Measurements from ENCODE around the gene ITGB3.

ITGB3 gene

DNA sequence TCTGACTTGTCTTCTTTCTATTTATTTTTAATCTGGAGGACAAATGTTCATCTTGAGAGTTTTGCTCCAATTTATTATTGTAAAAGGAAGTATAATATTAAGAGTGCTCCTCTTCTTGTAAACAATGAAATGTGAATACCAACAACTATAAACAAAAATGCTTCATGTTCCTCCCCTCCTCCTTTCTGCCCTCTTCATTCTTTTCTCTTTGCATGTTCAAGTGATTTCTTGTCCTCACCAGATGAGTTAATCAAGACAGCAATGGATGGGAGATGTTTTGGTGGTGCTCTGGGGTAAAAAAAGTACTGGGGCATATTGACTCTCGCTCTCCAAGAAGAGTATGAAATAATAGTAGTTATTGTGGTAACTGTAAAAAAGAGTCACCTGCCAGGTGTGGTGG is 24.3 kb downstream of the ITGB3 start:
- no peak for DNase-seq

DNA sequence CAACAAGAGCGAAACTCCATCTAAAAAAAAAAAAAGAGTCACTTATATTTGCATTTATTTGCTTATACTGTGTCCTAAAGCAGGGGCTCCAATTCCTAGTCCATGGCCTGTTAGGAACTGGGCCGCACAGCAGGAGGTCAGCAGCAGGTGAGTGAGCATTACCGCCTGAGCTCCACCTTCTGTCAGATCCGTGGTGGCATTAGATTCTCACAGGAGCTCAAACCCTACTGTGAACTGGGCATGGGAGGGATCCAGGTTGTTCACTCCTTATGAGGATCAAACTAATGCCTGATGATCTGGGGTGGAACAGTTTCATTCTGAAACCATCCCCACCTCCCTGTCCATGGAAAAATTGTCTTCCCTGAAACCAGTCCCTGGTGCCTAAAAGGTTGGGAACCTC is 24.9 kb downstream of the ITGB3 start:
- DNase-seq, result no peak

DNA sequence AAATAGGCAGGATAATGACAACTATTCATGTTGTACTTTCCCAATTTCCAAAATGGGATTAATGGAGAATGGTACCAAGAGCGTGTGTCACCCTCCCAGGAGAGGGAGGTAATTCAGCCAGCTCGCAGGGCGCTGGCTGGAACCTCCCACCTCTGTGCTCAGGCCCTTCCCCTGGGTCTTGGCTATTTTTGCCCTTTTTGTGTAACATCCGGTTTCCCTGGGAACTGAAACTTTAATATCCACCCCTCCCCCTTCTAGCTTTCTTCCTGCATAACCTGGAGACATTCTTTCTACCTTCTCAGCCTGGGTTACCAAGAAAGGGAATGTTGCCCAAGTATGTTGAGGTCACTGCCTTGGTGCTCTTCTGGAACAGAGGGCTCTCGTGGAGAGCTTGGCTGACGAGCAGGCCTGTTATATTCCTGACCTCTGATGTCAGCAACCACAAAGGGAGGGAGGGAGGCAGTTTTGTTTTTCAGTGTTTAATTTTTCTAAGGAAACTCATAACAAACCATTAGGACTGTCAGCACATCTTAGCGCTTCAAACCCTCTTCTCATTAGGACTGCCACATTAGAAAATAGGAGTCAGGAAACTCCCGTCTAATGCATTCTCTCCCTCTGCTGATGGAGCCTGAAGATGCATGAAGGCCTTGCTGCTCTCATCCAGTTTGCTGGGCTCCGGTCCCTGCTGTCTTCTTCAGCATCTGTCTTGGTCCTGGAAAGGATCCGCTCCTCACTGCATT is 25.6 kb downstream of the ITGB3 start:
- no peak for DNase-seq

DNA sequence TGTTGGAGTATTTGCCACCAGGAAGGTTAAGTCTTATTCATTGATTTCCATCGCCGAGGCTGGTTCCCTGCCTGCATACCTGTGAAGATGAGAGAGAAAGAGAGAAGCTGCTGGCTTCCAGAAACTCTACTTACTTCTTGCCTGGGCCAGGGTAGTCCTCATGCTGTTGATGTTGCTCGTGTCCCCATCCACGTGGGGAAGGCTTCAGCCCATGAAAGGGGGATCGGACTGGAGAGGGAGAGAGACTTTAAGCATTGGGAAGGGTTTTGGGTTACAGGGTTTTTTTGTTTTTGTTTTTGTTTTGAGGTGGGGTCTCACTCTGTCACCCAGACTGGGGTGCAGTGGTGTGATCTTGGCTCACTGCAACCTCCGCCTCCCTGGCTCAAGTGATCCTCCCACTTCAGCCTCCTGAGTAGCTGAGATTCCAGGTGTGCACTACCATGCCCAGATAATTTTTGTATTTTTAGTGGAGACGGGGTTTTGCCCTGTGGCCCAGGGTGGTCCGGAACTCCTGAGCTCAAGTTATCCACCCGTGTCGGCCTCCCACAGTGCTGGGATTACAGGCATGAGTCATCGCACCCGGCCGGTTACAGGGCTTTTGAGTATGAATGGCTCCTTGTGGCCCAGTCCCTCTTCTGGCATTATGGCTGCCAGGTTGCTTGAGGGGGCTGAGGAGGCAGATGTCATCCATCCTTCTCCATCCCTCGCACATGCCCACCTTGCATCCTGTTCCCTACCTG is 26.6 kb downstream of the ITGB3 start:
- no peak for DNase-seq

DNA sequence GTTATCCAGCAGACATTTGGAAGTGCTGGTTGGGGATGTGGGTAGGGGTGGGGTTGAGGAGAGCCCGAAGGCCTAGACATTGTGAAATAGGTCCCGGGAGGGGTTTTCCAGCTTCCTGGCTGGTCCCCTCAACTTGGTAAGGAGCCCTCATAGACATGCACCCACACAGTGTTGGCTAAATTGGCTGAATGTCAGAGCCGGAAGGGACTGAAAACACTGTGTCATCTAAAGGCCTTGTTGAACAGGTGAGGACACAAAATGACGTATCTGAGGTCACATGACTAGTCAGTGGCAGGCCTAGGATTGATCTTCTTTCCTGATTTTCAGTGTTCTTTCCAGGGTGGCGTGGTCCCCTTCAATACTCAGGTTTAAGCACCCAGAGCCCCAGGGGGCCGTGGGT is 27.6 kb downstream of the ITGB3 start:
- no peak for DNase-seq

DNA sequence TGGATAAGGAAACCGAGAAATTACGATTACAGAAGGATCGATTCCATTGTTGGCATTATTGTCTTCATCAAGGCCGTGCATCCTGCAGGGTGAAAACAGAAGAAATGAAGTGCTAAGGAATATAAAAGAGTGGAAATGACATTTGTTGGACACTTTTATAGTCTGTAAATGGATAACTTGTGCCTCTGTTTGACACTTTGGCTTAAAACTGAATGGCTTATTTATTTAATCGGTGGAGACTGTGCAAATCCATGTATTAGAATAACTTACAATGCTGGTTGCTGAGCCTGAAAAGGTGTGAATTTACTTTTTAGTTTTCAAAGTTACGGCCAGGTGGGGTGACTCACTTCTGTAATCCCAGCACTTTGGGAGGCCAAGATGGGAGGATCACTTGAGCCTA is 31.4 kb downstream of the ITGB3 start:
- DNase-seq, result no peak

DNA sequence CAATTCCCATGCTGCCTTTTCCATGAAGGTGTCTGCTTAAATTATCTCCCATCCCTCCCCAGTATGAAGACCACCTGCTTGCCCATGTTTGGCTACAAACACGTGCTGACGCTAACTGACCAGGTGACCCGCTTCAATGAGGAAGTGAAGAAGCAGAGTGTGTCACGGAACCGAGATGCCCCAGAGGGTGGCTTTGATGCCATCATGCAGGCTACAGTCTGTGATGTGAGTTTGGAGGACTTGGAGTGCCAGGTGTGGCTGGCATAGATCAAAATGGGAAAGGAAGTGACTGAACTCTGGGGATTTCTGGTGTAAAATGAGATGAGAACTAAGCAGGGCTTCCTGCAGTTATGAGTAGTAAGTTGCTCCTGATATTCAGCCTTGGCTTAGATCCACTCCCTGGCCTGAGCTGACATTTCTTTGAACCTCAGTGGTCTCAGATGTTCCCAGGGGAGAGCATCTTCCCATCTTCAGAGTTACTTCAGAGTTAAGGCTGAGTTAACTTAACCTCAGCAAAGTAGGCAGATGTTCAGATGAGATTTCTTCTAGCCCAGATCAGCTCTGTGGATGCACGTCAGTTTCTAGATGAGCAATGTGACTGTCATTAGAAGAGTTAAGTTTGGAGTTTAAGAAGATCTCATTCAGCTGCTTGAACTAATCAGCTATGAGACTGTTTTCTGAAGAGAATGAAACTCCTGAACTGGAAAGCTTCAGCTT is 32.7 kb downstream of the ITGB3 start:
- no peak for DNase-seq

DNA sequence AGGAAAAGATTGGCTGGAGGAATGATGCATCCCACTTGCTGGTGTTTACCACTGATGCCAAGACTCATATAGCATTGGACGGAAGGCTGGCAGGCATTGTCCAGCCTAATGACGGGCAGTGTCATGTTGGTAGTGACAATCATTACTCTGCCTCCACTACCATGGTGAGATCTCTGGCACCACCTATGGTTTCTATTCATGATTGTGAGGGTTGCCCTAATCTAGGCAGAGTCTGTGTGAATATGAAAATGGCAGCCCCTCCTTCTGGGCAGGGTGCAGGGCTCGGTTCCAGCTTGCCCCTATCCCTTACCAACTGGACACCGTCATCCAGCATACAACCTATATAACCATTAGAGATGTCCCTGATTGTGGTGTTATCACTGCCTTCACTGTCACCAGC is 33.4 kb downstream of the ITGB3 start:
- no peak for DNase-seq

DNA sequence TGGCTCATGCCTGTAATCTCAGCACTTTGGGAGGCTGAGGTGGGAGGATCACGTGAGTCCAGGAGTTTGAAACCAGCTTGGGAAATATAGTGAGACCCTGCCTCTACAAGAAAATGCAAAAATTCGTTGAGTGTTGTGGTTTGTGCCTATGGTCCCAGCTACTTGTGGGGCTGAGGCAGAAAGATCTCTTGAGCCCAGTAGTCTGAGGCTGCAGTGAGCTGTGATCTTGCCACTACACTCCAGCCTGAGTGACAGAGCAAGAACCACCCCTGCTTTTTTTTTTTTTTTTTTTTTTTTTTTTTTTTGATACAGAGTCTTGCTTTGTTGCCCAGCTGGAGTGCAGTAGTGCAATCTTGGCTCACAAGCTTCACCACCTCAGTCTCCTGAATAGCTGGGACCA is 34.0 kb downstream of the ITGB3 start:
- peak; percentile 31 for DNase-seq

DNA sequence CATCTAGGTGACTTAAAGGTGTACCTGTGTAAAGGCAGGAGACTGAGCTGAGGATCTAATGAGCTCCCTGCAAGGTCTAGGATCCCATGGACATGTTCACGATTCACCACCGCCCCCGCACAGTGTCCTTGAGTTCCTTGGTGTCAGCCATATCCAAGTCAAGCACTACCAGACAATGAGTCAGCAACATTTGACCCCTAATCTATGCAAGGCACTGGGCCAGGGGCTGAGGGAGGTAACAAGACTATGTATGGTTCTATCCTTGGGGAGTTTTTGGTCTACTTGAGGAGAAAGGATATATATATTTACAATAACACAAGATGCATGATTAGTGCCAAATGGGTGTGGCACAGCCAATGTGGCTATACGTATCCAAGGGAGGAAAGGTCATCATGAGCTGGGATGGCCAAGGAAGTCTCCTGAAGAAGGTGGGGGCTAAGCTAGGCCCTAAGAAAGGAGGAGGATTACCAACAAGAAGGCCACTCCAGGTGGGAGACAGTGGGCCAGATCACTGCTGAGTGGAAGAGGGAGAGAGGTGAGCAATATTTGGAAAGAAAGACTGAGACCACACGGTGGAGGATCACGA is 35.0 kb downstream of the ITGB3 start:
- peak; percentile 92 for DNase-seq

DNA sequence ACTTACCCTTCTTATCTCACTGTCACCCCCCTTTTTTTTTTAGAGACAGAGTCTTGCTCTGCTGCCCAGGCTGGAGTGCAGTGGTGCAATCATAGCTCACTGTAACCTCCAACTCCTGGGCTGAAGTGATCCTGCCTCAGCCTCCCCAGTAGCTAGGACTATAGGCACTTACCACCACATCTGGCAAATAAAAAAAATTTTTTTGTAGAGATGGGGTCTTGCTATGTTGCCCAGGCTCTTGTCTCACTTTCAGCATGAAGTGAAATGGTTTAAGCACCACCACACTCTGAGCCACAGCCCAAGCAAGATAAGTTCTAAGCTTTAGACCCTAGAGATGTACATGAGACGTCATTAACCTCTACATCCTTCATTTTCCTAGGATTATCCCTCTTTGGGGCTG is 35.7 kb downstream of the ITGB3 start:
- no peak for DNase-seq

DNA sequence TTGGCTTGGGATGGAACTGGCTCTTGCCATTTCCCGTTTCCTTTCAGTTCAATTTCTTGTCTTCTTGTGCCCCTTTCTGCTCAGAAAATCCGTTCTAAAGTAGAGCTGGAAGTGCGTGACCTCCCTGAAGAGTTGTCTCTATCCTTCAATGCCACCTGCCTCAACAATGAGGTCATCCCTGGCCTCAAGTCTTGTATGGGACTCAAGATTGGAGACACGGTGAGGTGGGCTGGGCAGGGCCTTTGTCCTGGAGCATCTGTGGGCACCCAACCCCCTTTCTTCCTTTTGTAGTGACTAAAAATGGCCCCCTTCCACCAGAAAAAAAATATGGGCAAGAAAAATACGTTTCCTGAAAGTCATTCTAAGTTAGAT is 37.2 kb downstream of the ITGB3 start:
- no peak for DNase-seq

DNA sequence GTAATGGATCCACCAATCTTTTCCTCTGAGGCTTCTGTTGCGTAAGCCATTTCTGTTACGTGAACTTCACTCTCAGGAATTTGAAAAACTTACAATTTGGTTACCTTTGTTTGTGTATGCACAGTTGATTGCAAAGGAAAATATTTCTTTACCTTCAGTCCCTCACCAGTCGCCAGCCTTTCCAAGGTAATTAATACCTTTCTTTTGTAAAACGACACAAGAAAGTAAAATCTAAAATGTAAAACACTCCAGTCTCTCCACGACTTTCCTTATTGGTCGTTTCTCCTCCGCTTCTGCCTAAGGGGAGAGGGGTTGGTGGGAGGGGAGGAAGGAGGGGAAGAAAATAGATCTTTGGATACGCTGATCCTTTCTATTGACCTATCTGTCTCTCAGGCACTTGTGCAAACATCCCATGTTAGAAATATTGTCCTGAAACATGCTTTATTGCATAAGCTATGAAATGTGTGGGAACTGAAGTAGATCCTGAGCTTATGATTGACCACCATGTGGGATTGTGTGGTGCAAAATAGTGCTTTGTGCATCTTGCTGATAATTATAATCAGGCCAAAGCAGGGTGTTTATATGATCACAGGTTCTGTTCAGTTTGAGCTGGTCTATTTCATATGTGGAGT is 37.7 kb downstream of the ITGB3 start:
- peak; percentile 83 for DNase-seq

DNA sequence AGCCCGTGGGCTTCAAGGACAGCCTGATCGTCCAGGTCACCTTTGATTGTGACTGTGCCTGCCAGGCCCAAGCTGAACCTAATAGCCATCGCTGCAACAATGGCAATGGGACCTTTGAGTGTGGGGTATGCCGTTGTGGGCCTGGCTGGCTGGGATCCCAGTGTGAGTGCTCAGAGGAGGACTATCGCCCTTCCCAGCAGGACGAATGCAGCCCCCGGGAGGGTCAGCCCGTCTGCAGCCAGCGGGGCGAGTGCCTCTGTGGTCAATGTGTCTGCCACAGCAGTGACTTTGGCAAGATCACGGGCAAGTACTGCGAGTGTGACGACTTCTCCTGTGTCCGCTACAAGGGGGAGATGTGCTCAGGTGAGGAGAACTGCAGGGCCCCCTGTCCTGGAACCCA is 38.6 kb downstream of the ITGB3 start:
- DNase-seq, result no peak

DNA sequence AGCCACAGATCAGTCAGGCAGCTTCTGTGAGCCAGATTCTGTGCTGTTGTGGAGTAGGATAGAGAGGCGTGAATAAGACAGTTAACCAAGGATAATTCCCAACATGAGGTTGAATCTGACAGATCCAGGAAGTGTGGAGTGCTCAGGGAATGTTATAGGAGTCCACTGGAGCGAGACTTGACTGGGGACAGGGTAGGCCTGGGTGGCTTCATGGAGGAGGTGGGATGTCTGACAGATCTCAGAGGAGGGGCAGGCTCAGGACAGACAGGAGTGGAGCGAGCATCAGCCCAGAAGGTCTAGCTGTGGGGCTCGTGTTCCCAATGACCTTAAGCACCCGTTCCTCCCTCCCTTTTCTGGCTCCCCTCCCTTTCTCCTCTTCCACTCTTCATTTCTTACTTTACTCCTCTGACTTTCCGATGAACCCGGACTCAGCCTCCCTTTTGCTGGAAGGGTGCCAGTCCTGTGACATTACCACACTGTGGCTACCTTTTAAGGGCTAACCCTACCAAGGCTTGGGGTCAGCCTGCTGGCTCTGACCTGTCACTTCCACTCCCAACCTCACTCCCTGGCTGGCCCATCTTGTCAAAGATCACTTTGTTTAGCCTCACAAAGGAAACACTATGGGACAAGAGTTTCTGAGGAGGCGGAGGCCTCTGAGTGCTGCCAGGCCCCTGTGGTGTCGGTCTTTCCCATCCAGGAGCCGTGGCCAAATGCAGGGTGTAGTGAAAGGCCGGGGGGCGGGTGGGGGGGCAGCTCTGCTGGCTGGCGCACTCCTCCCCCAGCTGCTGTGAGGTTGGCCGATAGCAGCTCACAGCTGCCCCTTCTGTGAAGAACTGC is 41.6 kb downstream of the ITGB3 start:
- no peak for DNase-seq

DNA sequence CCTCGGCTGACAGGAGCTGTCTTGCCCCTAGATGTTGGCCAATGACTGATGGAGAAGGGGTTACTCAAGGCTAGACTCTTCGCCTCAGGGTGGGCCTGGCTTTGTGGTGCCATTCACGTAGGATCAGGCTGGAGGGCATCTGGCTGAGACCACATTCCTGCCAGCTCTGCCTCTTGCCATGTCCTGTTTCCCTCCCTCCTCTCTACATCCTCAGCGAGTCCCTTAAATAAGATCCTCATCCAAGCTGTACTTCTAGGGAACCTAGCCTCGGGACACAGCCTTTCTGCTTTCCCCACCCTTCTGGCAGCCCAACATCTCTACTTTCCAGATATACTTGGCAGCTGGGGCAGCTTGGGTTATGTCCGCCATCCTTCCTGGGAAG is 42.2 kb downstream of the ITGB3 start:
- no peak for DNase-seq

DNA sequence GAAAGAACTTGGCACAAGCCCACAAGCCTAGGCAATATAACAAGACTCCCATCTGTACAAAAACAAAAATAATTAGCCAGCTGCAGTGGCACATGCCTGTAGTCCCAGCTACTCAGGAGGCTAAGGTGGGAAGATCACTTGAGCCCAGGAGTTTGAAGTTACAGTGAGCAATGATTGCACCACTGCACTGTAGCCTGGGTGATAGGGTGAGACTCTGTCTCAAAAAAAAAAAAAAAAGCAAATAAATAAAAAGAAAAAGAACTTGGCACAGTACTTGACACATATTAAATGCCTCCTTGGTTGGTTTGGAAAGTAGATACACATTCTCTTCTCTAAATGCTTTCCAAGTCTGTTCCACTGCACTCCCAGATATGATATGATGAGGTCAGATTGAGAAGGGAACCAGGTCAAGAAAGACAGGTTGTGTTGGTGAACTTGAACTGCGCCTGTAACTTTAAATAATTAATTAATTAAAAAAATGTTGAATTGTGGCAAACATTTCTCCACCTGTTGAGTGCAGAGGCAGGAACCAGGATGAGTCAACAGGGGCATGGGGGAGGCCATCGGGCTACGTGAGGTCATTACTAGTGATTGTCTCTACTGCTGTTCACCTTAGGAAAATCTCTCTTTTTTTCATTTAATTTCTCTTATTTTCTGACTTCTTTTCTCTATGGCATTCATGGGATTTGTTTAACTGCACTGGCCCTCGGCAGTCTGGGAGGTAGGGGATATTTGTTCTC is 44.2 kb downstream of the ITGB3 start:
- no peak for DNase-seq

DNA sequence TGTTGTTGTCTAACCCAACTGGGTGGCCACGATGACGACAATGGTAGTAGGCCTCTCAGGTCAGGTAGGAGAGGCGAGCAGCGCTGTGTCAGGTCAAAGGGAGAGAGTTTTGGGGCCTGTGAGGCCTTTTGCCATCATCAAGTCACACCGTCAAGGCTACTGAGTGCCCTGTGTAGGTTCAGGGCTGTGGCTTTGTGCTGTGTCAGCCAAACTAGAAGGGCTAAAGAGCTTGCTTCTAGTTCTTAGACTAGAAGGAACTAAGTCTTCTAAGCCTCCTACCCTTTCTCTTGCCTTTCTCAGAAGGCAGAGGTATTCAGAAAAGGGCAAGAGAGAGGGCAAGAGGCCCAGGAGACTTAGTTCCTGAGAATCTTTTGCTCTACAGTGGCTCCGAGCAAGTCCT is 45.1 kb downstream of the ITGB3 start:
- DNase-seq, result no peak

DNA sequence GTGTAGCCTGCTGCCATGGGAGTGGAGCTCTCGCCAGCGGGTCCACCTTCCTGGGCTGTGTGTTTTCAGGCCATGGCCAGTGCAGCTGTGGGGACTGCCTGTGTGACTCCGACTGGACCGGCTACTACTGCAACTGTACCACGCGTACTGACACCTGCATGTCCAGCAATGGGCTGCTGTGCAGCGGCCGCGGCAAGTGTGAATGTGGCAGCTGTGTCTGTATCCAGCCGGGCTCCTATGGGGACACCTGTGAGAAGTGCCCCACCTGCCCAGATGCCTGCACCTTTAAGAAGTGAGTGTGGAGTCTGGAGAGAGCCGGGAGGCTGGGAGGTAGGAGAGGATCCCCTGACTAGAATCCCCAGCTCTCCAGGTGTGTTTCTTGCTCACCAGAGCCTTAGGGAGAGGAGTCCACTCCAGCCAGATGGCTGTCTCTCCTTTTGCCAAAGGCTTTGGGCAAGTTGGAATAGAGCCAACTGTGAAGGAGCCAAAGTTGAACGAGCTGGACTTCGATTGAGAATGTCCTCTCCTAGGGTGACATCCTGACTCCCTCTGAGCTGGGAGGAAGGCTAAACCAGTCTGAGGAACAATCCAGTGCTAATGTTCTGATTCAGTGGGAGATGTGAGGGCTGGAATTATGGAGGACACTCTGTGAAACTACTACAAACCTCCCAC is 45.7 kb downstream of the ITGB3 start:
- no peak for DNase-seq

DNA sequence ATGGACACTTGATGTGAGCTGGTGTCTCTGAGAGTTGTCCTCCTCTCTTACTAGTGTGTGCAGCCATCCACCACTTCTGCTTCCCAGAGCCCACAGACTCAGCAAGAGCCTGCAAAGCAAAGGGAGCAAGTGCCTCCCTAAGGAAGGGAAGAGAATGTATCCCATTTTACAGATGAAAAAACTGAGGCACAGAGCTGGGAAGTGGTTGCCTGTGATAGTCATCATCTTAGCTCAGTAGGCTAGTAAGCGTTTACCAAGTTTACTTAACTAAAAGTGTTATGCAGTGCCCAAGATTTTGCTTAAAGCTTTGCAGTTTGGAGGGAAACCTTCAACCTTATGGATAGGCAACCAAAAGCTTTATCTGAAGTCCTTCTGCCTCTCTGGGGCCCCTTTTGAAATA is 47.1 kb downstream of the ITGB3 start:
- DNase-seq, result no peak

DNA sequence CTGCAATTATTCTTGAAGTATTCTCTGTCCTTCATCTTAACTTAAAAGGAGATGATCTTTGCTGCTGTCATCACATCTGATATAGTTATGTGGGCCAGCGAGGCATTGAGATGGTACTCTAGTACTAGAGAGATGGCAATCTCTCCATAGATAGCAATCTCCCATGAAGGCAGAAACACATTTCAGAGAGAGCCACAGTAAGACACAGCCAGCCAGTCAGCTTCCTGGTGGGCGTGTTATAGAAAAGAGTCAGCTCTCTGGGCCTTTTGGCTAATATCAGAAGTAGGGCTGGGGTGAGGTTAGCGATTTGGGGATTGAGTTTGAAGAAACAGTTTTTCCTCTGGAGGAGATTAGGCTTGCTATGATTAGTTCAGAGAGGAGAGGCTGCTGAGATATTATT is 47.5 kb downstream of the ITGB3 start:
- DNase-seq, result no peak
